GM12878 (cell line): ENCODE measurements around the gene ADRA2C. TPM values are rescaled to one million over a fixed set of nuclear protein-coding genes. Genes with fewer than 3 reads are reported as not detected.

Source experiments
- ATAC-seq: fragments of 200-7000 bp; cut with Tn5 transposase; 3 replicates; pipeline ENCODE4 v1.9.1; 2020; ENCODE audit warnings: mild to moderate bottlenecking, moderate library complexity
- BruUV-seq: library from RNA; stranded (reverse); fragments of 400-500 nt; replicated peaks from 2 replicates; lab custom pipeline; 2021; lab: Mats Ljungman, UMichigan
- CTCF ChIA-PET: fragments of 300-600 bp; sonication (Branson Sonifier 250); formaldehyde crosslinking; extraction: SDS; loops from one replicate; lab custom pipeline; 2021; ENCODE audit warnings: inconsistent platforms; lab: Yijun Ruan, JAX
- POLR2A ChIA-PET: fragments of 350-600 bp; formaldehyde crosslinking; extraction: SDS; loops from one replicate; lab custom pipeline; 2021; ENCODE audit warnings: inconsistent platforms; lab: Charles Lee
- RAD21 ChIA-PET: fragments of 300-600 bp; sonication (Branson Sonifier 250); formaldehyde crosslinking; loops from one replicate; lab custom pipeline; 2023; ENCODE audit warnings: antibody characterized with exemption; ENCODE audit not compliant: unreplicated experiment; lab: Charles Lee
- SMC1A ChIA-PET: fragments of 300-600 bp; sonication (Branson Sonifier 250); formaldehyde crosslinking; loops from one replicate; lab custom pipeline; 2023; ENCODE audit not compliant: unreplicated experiment, uncharacterized antibody; lab: Charles Lee
- DNase-seq: peaks from one replicate; pipeline ENCODE4 v3.0.0-alpha.2; 2011; ENCODE audit warnings: low read depth, low spot score
- FAIRE-seq: peaks from 3 replicates; lab custom pipeline; 2011; peaks lifted over from hg19 to GRCh38; lab: Jason Lieb, UNC
- H2AFZ ChIP-seq: 2 replicates; pipeline ENCODE4 v1.6.0; 2011; ENCODE audit warnings: low read depth, low read length, control low read depth; ENCODE audit not compliant: control insufficient read depth
- H3K27ac ChIP-seq: 2 replicates; pipeline ENCODE4 v1.5.1; 2011; ENCODE audit warnings: control low read depth; ENCODE audit not compliant: control insufficient read depth, insufficient read depth
- H3K27me3 ChIP-seq, 2 experiments: replicated peaks in 1 of 2; 2 replicates each; pipeline versions ENCODE4 v1.6.0 to v1.6.1; 2011; ENCODE audit warnings: low read length in 1 of 2; ENCODE audit not compliant: control insufficient read depth in 2 of 2, insufficient read depth in 2 of 2
- H3K36me3 ChIP-seq, 2 experiments: 2 replicates each; pipeline ENCODE4 v1.5.1; 2011; ENCODE audit warnings: low read length in 1 of 2; ENCODE audit not compliant: control insufficient read depth in 2 of 2, insufficient read depth in 2 of 2
- H3K4me1 ChIP-seq: 2 replicates; pipeline ENCODE4 v1.6.1; 2011; ENCODE audit warnings: mild to moderate bottlenecking, low read length, moderate library complexity, mixed read lengths; ENCODE audit not compliant: control insufficient read depth, insufficient read depth
- H3K4me2 ChIP-seq: 2 replicates; pipeline ENCODE4 v1.6.0; 2011; ENCODE audit warnings: control low read depth; ENCODE audit not compliant: control insufficient read depth, insufficient read depth
- H3K4me3 ChIP-seq: fragments of 200-600 bp; sonication (generic); 2 replicates; pipeline ENCODE4 v1.5.1; 2016
- H3K79me2 ChIP-seq: 2 replicates; pipeline ENCODE4 v1.6.0; 2011; ENCODE audit warnings: low read length; ENCODE audit not compliant: control insufficient read depth, insufficient read depth
- H3K9ac ChIP-seq: 2 replicates; pipeline ENCODE4 v1.8.0; 2011; ENCODE audit warnings: low read length, control low read depth, mixed read lengths; ENCODE audit not compliant: control insufficient read depth, insufficient read depth
- H3K9me3 ChIP-seq: replicated peaks from 3 replicates; pipeline ENCODE4 v1.5.1; 2011; ENCODE audit warnings: mild to moderate bottlenecking, low read length; ENCODE audit not compliant: control insufficient read depth, insufficient read depth
- H4K20me1 ChIP-seq: 2 replicates; pipeline ENCODE4 v1.6.0; 2011; ENCODE audit not compliant: control insufficient read depth, insufficient read depth
- ASH2L ChIP-seq: fragments of 300-600, 200-600 bp; sonication (generic); IDR thresholded peaks from 2 replicates; pipeline ENCODE4 v1.6.1; 2017; ENCODE audit warnings: low read depth, mild to moderate bottlenecking, borderline replicate concordance
- CTCF ChIP-seq, 3 experiments: IDR thresholded peaks in 2 of 3; conservative IDR thresholded peaks in 1 of 3; 2 replicates each; pipeline ENCODE4 v1.5.1; 2011; ENCODE audit warnings: low read depth in 3 of 3, low read length in 3 of 3, mild to moderate bottlenecking in 3 of 3, control low read depth in 2 of 3, moderate library complexity in 2 of 3, inconsistent platforms in 1 of 3, mixed read lengths in 1 of 3; ENCODE audit not compliant: control insufficient read depth in 2 of 3, insufficient read depth in 1 of 3; ENCODE audit errors: extremely low read depth in 1 of 3
- PKNOX1 ChIP-seq: fragments of 450-650 bp; IDR thresholded peaks from 2 replicates; pipeline ENCODE4 v1.6.1; 2016; ENCODE audit warnings: mild to moderate bottlenecking
- WGBS: methylation state at CpG from one replicate; pipeline ENCODE4 v1.1.6; 2016; ENCODE audit warnings: low lambda C conversion rate; ENCODE audit not compliant: insufficient replicate concordance, insufficient coverage; ENCODE audit errors: missing lambda C conversion rate; 5-methylcytosine and 5-hydroxymethylcytosine counted together
- in situ Hi-C: fragments of 300-500 bp; cut with MboI; formaldehyde crosslinking; loops from 9 replicates; pipeline ENCODE4 v1.14.3; 2018; ENCODE audit warnings: mixed read lengths
- intact Hi-C: fragments of 100-400 bp; cut with micrococcal nuclease; formaldehyde crosslinking; loops from one replicate; pipeline ENCODE4 v1.14.2; 2022; ENCODE audit not compliant: unreplicated experiment
- polyA plus RNA-seq, 11 experiments: library from polyadenylated mRNA; depleted of rRNA in 4 of 11; unstranded in 6 of 11; stranded (reverse) in 5 of 11; fragments of >200 nt; fragmentation: Nextera tagmentation in 4 of 11; fragmentation: Illumina TruSeq in 1 of 11; extraction: Ambion mirVana in 4 of 11; extraction: Trizol in 1 of 11; gene quantifications; 1 replicate in 1 of 11; 2 replicates in 10 of 11; pipeline versions ENCODE4 v1.2.1 to v1.2.3, GENCODE V29; 2011 to 2016; ENCODE audit warnings: inconsistent platforms in 2 of 11, missing spikeins in 2 of 11, low read depth in 1 of 11
- total RNA-seq, 4 experiments: library from RNA; depleted of rRNA in 3 of 4; stranded (reverse); fragments of >200 nt in 3 of 4; fragmentation: Illumina TruSeq in 1 of 4; extraction: Trizol in 1 of 4; gene quantifications; 2 replicates each; pipeline versions ENCODE4 v1.2.1 to v1.2.3, GENCODE V29; 2013 to 2021

The ADRA2C gene
- total and polyA plus RNA-seq, 10 of the 15 experiments (the other 5 are each of a cell fraction or from before 2014, with no cell fraction given): 0.15 TPM; not detected in 9

- no peak for TF ChIP-seq PKNOX1
These were observed 19.2 kb upstream of the ADRA2C start (continued) for GRCh38 chr4:3746701-3747580.

- BruUV-seq: no TSS peak
- RAD21 ChIA-PET: no interaction called here
- FAIRE-seq: no peak
These were observed 18.6 kb upstream of the ADRA2C start for GRCh38 chr4:3747581-3747904.

More at GRCh38 chr4:3747581-3747904, 18.6 kb upstream of the ADRA2C start:
- ChIA-PET SMC1A (no interaction called here), CTCF (interaction anchor here (0.8 to 0.9 kb wide), 2 partner anchors 12 to 133 kb away, joined by 3 to 5 read pairs; no protein-coding TSS in a partner anchor), POLR2A (no interaction called here)
- Histone ChIP-seq H3K27me3 (no peaks in the 10 kb centered on the region; a peak in 2 of 4 replicates), H3K36me3 (no peaks in the 10 kb centered on the region), H3K4me3 (no peak overlapping the region), H3K27ac (no peak overlapping the region), H3K79me2 (no peaks in the 10 kb centered on the region), H3K4me1 (no peaks in the 10 kb centered on the region), H3K4me2 (no peak overlapping the region), H4K20me1 (no peaks in the 10 kb centered on the region), H3K9me3 (peaks cover 2% of the 10 kb centered on the region; the same call in 2 of the 3 replicates), H3K9ac (no peak overlapping the region), H2AFZ (no peak overlapping the region)
- ATAC-seq (no peak), DNase-seq (no peak)
- in situ Hi-C loops (no loop called here), intact Hi-C loops (no loop called here)
- 5% methylated on average over 16 of the region's 16 CpGs for WGBS
- TF ChIP-seq ASH2L: no peak
- TF ChIP-seq CTCF (IDR thresholded peaks at IDR 0.05 in 2 of 3, conservative IDR thresholded peaks at IDR 0.05 in 1 of 3; ENCODE audit: control insufficient read depth in 2 of 3, extremely low read depth in 1 of 3, insufficient read depth in 1 of 3, low read depth in 3 of 3, low read length in 3 of 3): peak in 2 of 3 experiments; percentile 12 to 22; a peak in 2 of 6 replicates
